ENCODE measurements around the gene ZNF563. TPM values are rescaled to one million over a fixed set of nuclear protein-coding genes. Genes with fewer than 3 reads are reported as not detected.
"Not testable (repeated sequence)": the region's sequence is repeated elsewhere in the genome, so short reads cannot be mapped to it uniquely, and the experiment has no call there.

ZNF563 gene
- total RNA-seq, 1 donor from 2014 or later = 3.9 TPM

DNA sequence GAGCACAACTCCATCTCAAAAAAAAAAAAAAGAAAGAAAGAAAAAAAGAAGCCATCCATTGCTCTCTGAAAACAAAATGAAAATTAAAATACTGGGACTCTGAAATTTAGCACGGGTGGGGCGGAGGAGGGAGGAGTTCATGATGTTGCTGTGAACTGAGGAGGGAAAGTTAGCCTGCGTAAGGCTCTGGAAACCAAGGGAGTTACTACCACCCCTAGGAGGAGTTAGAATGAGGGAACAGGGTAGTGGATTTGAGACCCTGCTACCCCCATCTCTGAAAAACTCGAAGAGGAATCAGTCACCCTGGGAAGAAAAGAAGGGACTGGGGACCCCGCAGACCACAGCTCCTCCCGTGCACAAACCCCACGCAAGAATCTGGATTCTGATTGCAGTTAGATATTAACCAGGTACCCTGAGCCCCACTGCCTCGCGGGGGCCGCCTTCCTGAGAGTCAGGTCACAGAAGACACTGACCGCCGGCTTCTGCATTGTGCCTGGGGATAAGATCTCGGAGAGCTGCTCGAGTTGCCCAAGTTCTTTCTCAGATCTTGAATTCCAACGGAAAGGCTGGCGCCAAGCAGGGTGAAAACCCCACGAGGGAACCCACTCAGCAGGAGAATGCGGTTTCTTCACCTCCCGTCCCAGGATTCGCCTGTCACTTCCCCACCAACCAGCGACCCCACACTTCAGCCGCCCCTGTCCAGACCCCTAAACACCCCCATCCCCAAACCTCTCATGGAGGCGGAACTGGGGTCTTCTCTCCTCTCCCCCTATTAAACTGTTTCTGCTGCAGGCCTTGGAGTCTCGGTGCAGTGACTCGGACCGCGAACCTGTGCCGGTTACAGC, 31.2 kb upstream of the ZNF563 start:
- H3K4me3 Mint-ChIP-seq = peak overlapping the region; percentile 95
- no peak for DNase-seq (ENCODE audit: low spot score in 2 of 2, unreplicated experiment in 2 of 2)
- peaks cover 11% of the 10 kb centered on the region for H3K9me3 Mint-ChIP-seq
- peak overlapping the region; percentile 92 for H3K27ac Mint-ChIP-seq
- H3K4me1 Mint-ChIP-seq = peaks cover 16% of the 10 kb centered on the region
- H3K36me3 Mint-ChIP-seq = peaks cover 11% of the 10 kb centered on the region
- no peaks in the 10 kb centered on the region for H3K27me3 Mint-ChIP-seq (ENCODE audit: low read depth)
- TF ChIP-seq, protein P1, sequence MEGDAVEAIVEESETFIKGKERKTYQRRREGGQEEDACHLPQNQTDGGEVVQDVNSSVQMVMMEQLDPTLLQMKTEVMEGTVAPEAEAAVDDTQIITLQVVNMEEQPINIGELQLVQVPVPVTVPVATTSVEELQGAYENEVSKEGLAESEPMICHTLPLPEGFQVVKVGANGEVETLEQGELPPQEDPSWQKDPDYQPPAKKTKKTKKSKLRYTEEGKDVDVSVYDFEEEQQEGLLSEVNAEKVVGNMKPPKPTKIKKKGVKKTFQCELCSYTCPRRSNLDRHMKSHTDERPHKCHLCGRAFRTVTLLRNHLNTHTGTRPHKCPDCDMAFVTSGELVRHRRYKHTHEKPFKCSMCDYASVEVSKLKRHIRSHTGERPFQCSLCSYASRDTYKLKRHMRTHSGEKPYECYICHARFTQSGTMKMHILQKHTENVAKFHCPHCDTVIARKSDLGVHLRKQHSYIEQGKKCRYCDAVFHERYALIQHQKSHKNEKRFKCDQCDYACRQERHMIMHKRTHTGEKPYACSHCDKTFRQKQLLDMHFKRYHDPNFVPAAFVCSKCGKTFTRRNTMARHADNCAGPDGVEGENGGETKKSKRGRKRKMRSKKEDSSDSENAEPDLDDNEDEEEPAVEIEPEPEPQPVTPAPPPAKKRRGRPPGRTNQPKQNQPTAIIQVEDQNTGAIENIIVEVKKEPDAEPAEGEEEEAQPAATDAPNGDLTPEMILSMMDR (IDR thresholded peaks at IDR 0.05; ENCODE audit: unreplicated experiment) = no peak

- H3K27me3 Mint-ChIP-seq (ENCODE audit: low read depth); H3K27ac Mint-ChIP-seq; H3K4me3 Mint-ChIP-seq; DNase-seq (ENCODE audit: low spot score in 2 of 2, unreplicated experiment in 2 of 2): not testable (repeated sequence)
- Mint-ChIP-seq H3K9me3 (peaks cover 12% of the 10 kb centered on the region), H3K4me1 (peaks cover 16% of the 10 kb centered on the region), H3K36me3 (peaks cover 11% of the 10 kb centered on the region)
Measured at GRCh38 chr19:12362236-12362635, 28.8 kb upstream of the ZNF563 start.

DNA sequence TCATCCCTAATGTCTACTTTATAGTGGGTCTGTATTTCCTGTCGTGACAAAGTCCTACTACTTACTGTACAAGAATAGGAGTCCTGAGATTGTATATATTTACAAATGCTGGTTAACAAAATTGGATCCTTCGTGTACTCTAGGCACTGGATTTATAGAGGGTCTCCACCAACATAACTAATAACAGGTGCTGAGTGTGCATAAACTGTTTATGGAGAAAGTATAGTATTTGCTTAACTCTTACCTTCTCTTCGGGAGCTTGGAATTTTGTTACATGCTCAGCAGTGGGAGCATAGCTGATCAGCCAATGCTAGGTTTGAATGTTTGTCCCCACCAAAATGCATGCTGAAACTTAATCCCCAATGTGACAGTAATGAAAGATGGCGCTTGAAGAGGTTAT, 19.9 kb upstream of the ZNF563 start:
- H3K4me1 Mint-ChIP-seq = no peaks in the 10 kb centered on the region
- H3K4me3 Mint-ChIP-seq = no peak overlapping the region
- TF ChIP-seq, protein P1 (IDR thresholded peaks at IDR 0.05; ENCODE audit: unreplicated experiment) = no peak
- peaks cover 60% of the 10 kb centered on the region for H3K9me3 Mint-ChIP-seq
- H3K36me3 Mint-ChIP-seq = peaks cover 57% of the 10 kb centered on the region
- no peak for DNase-seq (ENCODE audit: low spot score in 2 of 2, unreplicated experiment in 2 of 2)
- H3K27me3 Mint-ChIP-seq (ENCODE audit: low read depth) = no peaks in the 10 kb centered on the region
- H3K27ac Mint-ChIP-seq = no peak overlapping the region

DNA sequence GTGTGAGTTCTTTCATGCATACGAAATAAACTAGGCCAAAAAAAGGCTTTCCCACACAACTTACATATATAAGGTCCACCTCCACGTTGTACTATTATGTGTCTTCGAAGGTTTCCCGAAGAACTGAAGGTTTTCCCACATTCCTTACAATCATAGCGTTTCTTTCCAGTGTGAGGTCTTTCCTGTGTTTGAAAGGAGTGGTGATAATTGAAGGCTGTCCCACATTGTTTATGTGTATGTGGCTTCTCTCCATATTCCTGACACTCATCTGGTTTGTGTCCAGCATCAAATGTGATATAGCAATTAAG, 17.4 kb upstream of the ZNF563 start:
- no peak for DNase-seq (ENCODE audit: low spot score in 2 of 2, unreplicated experiment in 2 of 2)
- no peak overlapping the region for H3K27ac Mint-ChIP-seq
- TF ChIP-seq, protein P1 (IDR thresholded peaks at IDR 0.05; ENCODE audit: unreplicated experiment) = no peak
- H3K4me1 Mint-ChIP-seq = no peaks in the 10 kb centered on the region
- H3K27me3 Mint-ChIP-seq (ENCODE audit: low read depth) = no peaks in the 10 kb centered on the region
- peaks cover 68% of the 10 kb centered on the region for H3K9me3 Mint-ChIP-seq
- peaks cover 70% of the 10 kb centered on the region for H3K36me3 Mint-ChIP-seq
- H3K4me3 Mint-ChIP-seq = no peak overlapping the region

DNA sequence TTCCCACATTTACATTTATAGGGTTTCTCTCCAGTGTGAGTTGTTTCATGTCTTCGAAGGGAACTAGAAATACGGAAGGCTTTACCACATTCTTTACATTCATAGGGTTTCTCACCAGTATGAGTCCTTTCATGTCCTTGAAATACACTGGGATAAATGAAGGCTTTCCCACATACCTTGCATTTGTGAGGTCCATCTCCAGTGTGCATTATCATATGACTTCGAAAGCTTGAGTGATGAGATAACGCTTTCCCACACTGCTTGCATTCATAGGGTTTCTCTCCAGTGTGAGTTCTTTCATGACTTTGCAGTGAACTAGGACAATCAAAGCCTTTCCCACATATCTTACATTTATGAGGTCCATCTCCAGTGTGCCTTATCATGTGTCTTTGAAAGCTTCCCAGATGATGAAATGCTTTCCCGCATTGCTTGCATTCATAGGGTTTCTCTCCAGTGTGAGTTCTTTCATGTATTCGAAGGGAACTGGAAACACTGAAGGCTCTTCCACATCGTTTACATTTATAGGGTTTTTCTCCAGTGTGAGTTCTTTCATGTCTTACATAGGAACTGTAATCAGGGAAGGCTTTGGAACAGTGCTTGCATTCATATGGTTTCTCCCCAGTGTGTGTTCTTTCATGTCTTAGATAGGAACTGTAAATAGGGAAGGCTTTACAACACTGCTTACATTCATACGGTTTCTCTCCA, 16.9 kb upstream of the ZNF563 start:
- H3K4me3 Mint-ChIP-seq = no peak overlapping the region
- peaks cover 74% of the 10 kb centered on the region for H3K36me3 Mint-ChIP-seq
- H3K4me1 Mint-ChIP-seq = no peaks in the 10 kb centered on the region
- TF ChIP-seq, protein P1 (IDR thresholded peaks at IDR 0.05; ENCODE audit: unreplicated experiment) = no peak
- H3K27me3 Mint-ChIP-seq (ENCODE audit: low read depth) = no peaks in the 10 kb centered on the region
- H3K9me3 Mint-ChIP-seq = peaks cover 72% of the 10 kb centered on the region
- no peak overlapping the region for H3K27ac Mint-ChIP-seq
- no peak for DNase-seq (ENCODE audit: low spot score in 2 of 2, unreplicated experiment in 2 of 2)

DNA sequence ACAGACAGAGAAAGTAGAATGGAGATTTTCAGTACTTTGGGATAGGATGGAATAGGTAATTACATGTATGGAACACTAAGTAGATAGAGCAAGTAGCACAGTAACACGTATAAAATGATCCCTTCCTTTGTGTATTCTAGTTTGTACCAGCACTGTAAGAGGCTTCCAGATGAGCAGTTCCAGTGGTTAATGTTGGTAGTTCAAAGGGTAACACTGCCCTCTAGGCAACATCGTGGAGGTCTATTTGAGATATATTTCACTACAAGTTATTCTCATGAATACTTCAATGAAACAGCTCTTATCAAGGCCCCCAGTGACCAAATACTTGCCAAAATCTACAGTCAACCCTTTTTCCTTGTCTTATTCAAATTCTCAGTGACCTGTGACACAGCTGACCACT, 13.5 kb upstream of the ZNF563 start:
- H3K36me3 Mint-ChIP-seq = peaks cover 62% of the 10 kb centered on the region
- no peak for DNase-seq (ENCODE audit: low spot score in 2 of 2, unreplicated experiment in 2 of 2)
- peaks cover 63% of the 10 kb centered on the region for H3K9me3 Mint-ChIP-seq
- TF ChIP-seq, protein P1 (IDR thresholded peaks at IDR 0.05; ENCODE audit: unreplicated experiment) = no peak
- H3K4me3 Mint-ChIP-seq = no peak overlapping the region
- H3K27me3 Mint-ChIP-seq (ENCODE audit: low read depth) = no peaks in the 10 kb centered on the region
- no peak overlapping the region for H3K27ac Mint-ChIP-seq
- no peaks in the 10 kb centered on the region for H3K4me1 Mint-ChIP-seq

Data from mesothelial cell of epicardium (in vitro differentiated cells).